HPDE6-E6E7 (cell line): ENCODE data around the gene TMEM63C.

Experiments
- DNase-seq: peaks from one replicate; pipeline ENCODE4 v3.0.0; 2011; ENCODE audit warnings: missing footprints; ENCODE audit errors: extremely low spot score

Gene TMEM63C

GRCh38 chr14:77181603-77182437 is at the start of gene TMEM63C:
Gene TMEM63C (plus strand): TSS chr14:77181798. CDS start chr14:77218814, 37,016 bp downstream.
- DNase-seq, result peak; percentile 84

- no peak for DNase-seq
Observed at GRCh38 chr14:77131871-77132486, 49.6 kb upstream of the TMEM63C start.

GRCh38 chr14:77133720-77134338 is 47.8 kb upstream of the TMEM63C start:
- peak; percentile 59 for DNase-seq

GRCh38 chr14:77139022-77139421 is 42.6 kb upstream of the TMEM63C start:
- DNase-seq, result no peak

- peak; percentile 55 for DNase-seq
Observed at GRCh38 chr14:77139540-77140358, 41.8 kb upstream of the TMEM63C start.

GRCh38 chr14:77140359-77141213 is 41.0 kb upstream of the TMEM63C start:
- DNase-seq, result no peak

GRCh38 chr14:77141214-77142004 is 40.2 kb upstream of the TMEM63C start, which contains the start of gene ZDHHC22:
Gene ZDHHC22 (minus strand): TSS chr14:77141791. CDS start chr14:77139738, 2,053 bp downstream.
- no peak for DNase-seq

- DNase-seq, result no peak
Observed at GRCh38 chr14:77142005-77142800, 39.4 kb upstream of the TMEM63C start.

GRCh38 chr14:77143071-77143470 is 38.5 kb upstream of the TMEM63C start:
- no peak for DNase-seq

- no peak for DNase-seq
Observed at GRCh38 chr14:77144412-77145115, 37.0 kb upstream of the TMEM63C start.

- no peak for DNase-seq
Observed at GRCh38 chr14:77145975-77146740, 35.4 kb upstream of the TMEM63C start.

- no peak for DNase-seq
Observed at GRCh38 chr14:77148510-77149231, 32.9 kb upstream of the TMEM63C start.

- no peak for DNase-seq
Observed at GRCh38 chr14:77151245-77151644, 30.4 kb upstream of the TMEM63C start.

GRCh38 chr14:77151918-77152588 is 29.5 kb upstream of the TMEM63C start:
- DNase-seq, result peak; percentile 54

GRCh38 chr14:77153802-77154201 is 27.8 kb upstream of the TMEM63C start:
- no peak for DNase-seq

- no peak for DNase-seq
Observed at GRCh38 chr14:77154421-77154820, 27.2 kb upstream of the TMEM63C start.
